Suprapubic skin (tissue), 4 donors: Measurements from ENCODE around the gene TXNDC15.

Experiments used
- CTCF ChIP-seq, 2 donors: fragments of 200-600 bp in 1 of 2; fragments of 450-650 bp in 1 of 2; sonication (generic) in 1 of 2; IDR thresholded peaks; one replicate each; pipeline ENCODE4 v1.5.1; 2016 to 2019; ENCODE audit warnings: antibody characterized with exemption in 2 of 2, mild to moderate bottlenecking in 1 of 2, moderate library complexity in 1 of 2
- EP300 ChIP-seq: sonication (generic); formaldehyde crosslinking; IDR thresholded peaks from one replicate; pipeline ENCODE4 v1.6.1; 2017; ENCODE audit warnings: antibody characterized with exemption
- POLR2A ChIP-seq, 2 donors: fragments of 450-650 bp; IDR thresholded peaks; one replicate each; pipeline ENCODE4 v1.6.1; 2017; ENCODE audit warnings: antibody characterized with exemption in 2 of 2, mild to moderate bottlenecking in 2 of 2, moderate library complexity in 2 of 2
- POLR2AphosphoS5 ChIP-seq, 3 donors: sonication (generic); formaldehyde crosslinking; IDR thresholded peaks; one replicate each; pipeline ENCODE4 v1.6.1; 2017; ENCODE audit warnings: antibody characterized with exemption in 3 of 3

- no peak for TF ChIP-seq EP300
- no peak for TF ChIP-seq CTCF (IDR thresholded peaks at IDR 0.05)
- TF ChIP-seq POLR2A (IDR thresholded peaks at IDR 0.05): no peak
- TF ChIP-seq POLR2AphosphoS5 (IDR thresholded peaks at IDR 0.05): no peak
Observed at GRCh38 chr5:134857401-134857800, 16.8 kb upstream of the TXNDC15 start.
